Vagina (tissue), 2 donors: Measurements from ENCODE around the gene ABHD8.

Experiments used
- CTCF ChIP-seq, 3 experiments: fragments of 450-650 bp in 2 of 3; fragments of 200-600 bp in 1 of 3; sonication (generic) in 1 of 3; IDR thresholded peaks; one replicate each; pipeline ENCODE4 v1.5.1; 2017 to 2019; ENCODE audit warnings: antibody characterized with exemption in 3 of 3, mild to moderate bottlenecking in 2 of 3, moderate library complexity in 2 of 3
- POLR2A ChIP-seq, 2 donors: fragments of 450-650 bp; IDR thresholded peaks; one replicate each; pipeline ENCODE4 v1.6.1; 2017; ENCODE audit warnings: antibody characterized with exemption in 2 of 2, mild to moderate bottlenecking in 2 of 2, moderate library complexity in 2 of 2

GRCh38 chr19:17286752-17287151 is 16.5 kb downstream of the ABHD8 start:
- TF ChIP-seq POLR2A (IDR thresholded peaks at IDR 0.05): no peak
- TF ChIP-seq CTCF (IDR thresholded peaks at IDR 0.05): no peak
